ENCODE measurements around the gene DVL2. TPM values are rescaled to one million over a fixed set of nuclear protein-coding genes. Genes with fewer than 3 reads are reported as not detected.
A peak's percentile ranks its signal among the peaks of the same experiment; 100 is the strongest.
"Not testable (repeated sequence)": the region's sequence is repeated elsewhere in the genome, so short reads cannot be mapped to it uniquely, and the experiment has no call there.

Gene DVL2
- total RNA-seq, 3 donors from 2014 or later: 33.4 to 52.0 (median 36.0) TPM

DNA sequence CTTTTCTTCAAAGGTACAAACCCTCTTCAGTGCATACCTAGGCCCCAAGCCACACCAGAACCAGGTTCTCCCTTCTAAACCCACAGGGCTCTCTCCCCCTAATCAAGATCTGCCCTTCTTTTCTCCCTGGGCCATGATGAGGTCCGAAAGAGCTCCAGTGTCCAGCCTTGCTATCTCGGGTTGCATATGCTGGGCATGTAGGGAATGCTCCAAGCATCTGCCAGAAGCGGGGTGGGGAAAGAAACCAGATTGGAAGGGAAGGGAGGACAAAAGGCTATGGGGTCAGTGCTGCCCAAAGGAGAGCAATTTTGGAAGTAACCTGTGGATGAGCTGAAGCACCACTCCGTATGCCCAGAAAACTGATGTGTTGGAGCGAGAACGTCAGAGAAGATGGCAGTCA is 14.9 kb upstream of the DVL2 start:
- Histone ChIP-seq H3K36me3 (ENCODE audit: low read depth) (no peaks in the 10 kb centered on the region), H3K4me3 (no peak overlapping the region), H3K4me1 (ENCODE audit: low read depth) (peaks cover 24% of the 10 kb centered on the region), H3K9me3 (no peaks in the 10 kb centered on the region)
- DNase-seq: no peak
- no peak for ATAC-seq
- intact Hi-C loops (cut with DNase I, micrococcal nuclease): no loop called here
- TF ChIP-seq, protein P1, sequence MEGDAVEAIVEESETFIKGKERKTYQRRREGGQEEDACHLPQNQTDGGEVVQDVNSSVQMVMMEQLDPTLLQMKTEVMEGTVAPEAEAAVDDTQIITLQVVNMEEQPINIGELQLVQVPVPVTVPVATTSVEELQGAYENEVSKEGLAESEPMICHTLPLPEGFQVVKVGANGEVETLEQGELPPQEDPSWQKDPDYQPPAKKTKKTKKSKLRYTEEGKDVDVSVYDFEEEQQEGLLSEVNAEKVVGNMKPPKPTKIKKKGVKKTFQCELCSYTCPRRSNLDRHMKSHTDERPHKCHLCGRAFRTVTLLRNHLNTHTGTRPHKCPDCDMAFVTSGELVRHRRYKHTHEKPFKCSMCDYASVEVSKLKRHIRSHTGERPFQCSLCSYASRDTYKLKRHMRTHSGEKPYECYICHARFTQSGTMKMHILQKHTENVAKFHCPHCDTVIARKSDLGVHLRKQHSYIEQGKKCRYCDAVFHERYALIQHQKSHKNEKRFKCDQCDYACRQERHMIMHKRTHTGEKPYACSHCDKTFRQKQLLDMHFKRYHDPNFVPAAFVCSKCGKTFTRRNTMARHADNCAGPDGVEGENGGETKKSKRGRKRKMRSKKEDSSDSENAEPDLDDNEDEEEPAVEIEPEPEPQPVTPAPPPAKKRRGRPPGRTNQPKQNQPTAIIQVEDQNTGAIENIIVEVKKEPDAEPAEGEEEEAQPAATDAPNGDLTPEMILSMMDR (IDR thresholded peaks at IDR 0.05): no peak

DNA sequence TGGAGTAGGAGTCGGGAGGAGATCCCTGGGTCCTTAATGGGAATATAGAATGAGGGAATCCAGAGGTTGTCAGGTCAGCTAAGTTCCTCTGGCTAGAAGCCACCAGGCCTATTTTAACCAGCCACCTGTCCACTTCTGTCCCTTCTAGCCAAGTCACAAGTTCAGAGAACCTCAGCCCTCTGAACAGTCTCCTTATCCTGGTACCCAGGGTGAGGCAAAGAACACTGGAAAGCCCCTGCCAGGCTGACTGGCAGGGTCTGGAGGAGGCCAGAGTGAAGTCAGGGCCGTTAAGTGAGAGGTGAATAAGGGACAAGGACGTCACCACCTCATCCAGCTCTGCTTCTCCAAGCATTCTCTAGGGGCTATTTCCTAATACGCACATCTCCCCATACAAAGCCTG is 14.5 kb upstream of the DVL2 start:
- DNase-seq (no peak), ATAC-seq (no peak)
- intact Hi-C loops (cut with DNase I, micrococcal nuclease): no loop called here
- H3K4me3 ChIP-seq: no peak overlapping the region
- H3K36me3 ChIP-seq (ENCODE audit: low read depth): no peaks in the 10 kb centered on the region
- H3K9me3 ChIP-seq: no peaks in the 10 kb centered on the region
- H3K4me1 ChIP-seq (ENCODE audit: low read depth): peaks cover 24% of the 10 kb centered on the region
- TF ChIP-seq, protein P1 (IDR thresholded peaks at IDR 0.05): no peak

DNA sequence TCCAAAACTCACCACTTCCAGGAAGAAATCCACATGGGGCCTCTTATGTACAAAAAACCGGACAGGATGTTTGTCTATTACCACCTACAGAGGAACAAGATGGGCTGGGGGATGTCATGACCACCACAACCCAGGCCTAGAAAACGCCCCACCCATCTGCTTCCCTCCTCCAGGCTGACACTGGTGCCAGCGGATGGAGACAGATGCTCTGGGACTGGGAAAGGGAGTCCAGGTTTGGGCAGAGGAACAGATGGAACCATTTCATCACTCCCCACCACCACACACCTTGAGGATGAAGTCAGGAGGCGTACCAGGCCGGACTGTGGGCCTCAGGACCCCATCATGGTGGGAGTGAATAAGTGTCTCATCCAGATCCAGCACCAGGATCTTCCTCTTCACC is 12.5 kb upstream of the DVL2 start:
- intact Hi-C loops (cut with DNase I, micrococcal nuclease): no loop called here
- Histone ChIP-seq H3K36me3 (ENCODE audit: low read depth) (no peaks in the 10 kb centered on the region), H3K4me3 (no peak overlapping the region), H3K4me1 (ENCODE audit: low read depth) (peaks cover 15% of the 10 kb centered on the region), H3K9me3 (no peaks in the 10 kb centered on the region)
- peak in 1 of 3 donors; percentile 31 for DNase-seq
- TF ChIP-seq, protein P1 (IDR thresholded peaks at IDR 0.05): no peak
- ATAC-seq: no peak

DNA sequence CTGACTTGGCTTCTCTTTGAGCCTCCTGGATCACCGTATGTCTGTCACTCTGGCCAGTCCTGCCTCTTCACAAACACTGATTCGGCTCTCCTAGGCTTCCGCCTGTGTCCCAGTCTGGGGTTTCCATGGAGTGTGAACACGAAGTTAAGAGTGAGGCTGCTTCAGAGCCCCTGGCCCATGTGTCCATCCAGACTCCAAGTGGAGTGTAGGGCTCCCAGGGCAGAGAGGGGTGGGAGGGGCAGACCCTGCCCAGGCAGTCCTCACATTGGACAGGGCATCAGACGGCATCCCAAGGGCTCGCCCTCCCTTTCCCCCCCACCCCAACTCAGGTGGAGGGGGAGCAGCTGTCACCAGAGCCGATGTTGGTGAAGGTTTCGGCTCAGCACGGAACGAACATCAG is 9.5 kb upstream of the DVL2 start:
- intact Hi-C loops (cut with DNase I, micrococcal nuclease); ATAC-seq; H3K4me3 ChIP-seq; H3K9me3 ChIP-seq; H3K36me3 ChIP-seq (ENCODE audit: low read depth): not testable (repeated sequence)
- DNase-seq: peak in 1 of 3 donors; percentile 54
- H3K4me1 ChIP-seq (ENCODE audit: low read depth): peaks cover 18% of the 10 kb centered on the region

DNA sequence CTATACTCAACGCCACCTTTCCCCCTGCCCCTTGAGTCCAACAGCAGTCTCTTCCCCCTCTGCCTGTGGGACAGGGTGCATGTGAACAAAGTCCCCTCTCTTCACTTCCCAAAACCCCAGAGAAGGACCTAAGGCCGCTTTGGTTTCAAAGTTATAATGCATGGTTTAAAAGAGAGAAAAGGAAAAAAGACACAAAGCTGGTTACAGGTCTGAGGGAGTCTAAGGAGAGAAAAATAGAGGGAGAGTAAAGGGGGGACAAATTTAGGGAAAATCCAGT is 9.1 kb upstream of the DVL2 start:
- peaks cover 18% of the 10 kb centered on the region for H3K4me1 ChIP-seq (ENCODE audit: low read depth)
- peaks cover 3% of the 10 kb centered on the region for H3K36me3 ChIP-seq (ENCODE audit: low read depth)
- DNase-seq (no peak), ATAC-seq (no peak)
- intact Hi-C loops (cut with DNase I, micrococcal nuclease): no loop called here
- TF ChIP-seq, protein P1 (IDR thresholded peaks at IDR 0.05): no peak
- no peaks in the 10 kb centered on the region for H3K9me3 ChIP-seq
- H3K4me3 ChIP-seq: no peak overlapping the region

DNA sequence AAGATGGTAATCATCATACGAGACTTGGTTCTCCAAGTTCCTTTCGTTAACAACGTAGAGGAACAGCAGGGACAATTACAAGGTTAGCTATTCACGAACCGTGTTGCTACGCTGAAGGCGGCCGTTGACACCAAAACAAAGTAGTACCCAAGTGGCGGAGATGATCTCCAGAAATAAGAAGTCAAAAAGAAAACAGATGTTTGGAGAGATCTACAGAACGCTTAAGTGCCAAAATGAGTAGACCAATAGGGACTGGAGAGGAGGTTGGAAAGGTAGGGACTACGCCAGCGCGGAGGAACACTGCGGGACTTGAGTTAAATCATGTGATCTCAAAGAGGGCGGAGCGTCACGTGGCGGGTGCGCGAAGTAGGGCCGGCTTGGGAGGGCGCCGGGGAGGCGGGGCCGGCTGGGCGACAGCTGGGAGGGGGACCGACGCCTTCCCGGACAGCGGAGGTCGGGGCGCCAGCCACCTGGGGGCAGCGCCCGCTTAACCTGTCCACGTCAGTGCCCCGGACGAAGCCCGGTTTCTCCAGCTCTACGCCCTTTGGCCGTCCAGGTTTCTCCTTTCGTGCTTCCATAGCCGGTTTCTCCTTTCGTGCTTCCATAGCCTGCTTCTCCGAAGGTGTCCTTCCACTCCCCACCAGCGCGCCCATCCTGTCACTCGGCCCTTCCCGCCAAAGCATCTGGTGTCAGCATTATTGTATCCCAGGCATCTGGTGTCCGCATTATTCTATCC is 8.6 kb upstream of the DVL2 start:
- ATAC-seq (peak; percentile 64), DNase-seq (peak; percentile 97 to 99 (median 97))
- Histone ChIP-seq H3K4me1 (ENCODE audit: low read depth) (peaks cover 18% of the 10 kb centered on the region), H3K36me3 (ENCODE audit: low read depth) (peaks cover 3% of the 10 kb centered on the region), H3K9me3 (no peaks in the 10 kb centered on the region), H3K4me3 (peak overlapping the region; percentile 70)
- TF ChIP-seq, protein P1 (IDR thresholded peaks at IDR 0.05): no peak
- intact Hi-C loops (cut with DNase I, micrococcal nuclease): no loop called here
